ENCODE results near the gene BRD7.

Gene BRD7

DNA sequence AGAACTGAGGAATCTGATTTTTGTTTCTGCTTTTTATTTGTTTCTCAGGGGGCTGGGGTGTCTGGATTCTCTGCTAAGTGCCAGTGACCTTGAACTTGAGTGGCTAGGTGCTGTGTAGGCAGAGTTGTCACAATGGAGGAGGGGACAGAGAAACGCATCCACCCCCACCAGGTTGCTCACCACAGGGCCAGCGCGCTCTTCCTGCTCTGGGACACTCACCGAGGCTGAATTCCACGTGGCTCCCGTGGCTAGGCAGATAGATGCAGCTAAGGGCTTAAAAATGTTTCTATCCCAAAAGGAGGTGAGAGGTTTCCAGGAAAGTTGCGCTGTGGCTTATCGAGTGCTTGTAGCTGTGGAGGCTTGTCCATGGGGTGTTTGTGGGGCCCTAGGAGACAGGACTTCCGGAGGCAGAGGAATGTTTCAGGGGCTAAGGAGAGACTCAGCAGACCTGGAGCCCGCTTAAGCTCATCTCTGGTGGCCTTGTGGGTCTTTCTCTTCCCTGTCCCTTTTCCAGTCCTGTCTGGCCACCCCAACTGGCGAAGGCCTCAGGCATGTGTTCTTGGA lies 65.7 kb downstream of the BRD7 start:
- no peak for DNase-seq

DNA sequence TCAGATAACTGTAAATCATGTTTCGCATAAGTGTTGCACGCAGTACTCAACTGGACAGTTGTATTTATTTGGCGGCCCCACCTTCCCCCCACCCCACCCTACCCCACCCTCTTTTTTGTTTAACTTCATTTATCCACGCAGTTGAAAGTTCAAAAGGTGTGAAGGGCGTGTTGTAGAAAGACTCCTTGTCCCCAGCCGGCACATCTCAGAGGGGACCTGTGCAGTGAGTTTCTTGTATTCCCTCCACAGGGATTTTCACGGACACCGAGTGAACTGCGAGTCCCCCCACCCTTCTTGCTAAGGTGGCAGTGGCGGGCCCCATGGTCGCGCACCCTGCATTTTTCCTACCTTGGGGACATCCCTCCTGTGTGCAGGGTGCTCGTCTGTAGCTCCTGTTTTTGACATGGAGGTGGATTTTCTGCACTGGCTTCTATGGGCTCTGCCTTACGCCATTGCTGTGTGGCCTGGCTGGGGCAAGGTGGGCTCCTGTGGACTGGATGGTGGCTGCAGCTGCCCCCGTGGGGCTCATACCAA lies 66.2 kb downstream of the BRD7 start:
- no peak for DNase-seq

DNA sequence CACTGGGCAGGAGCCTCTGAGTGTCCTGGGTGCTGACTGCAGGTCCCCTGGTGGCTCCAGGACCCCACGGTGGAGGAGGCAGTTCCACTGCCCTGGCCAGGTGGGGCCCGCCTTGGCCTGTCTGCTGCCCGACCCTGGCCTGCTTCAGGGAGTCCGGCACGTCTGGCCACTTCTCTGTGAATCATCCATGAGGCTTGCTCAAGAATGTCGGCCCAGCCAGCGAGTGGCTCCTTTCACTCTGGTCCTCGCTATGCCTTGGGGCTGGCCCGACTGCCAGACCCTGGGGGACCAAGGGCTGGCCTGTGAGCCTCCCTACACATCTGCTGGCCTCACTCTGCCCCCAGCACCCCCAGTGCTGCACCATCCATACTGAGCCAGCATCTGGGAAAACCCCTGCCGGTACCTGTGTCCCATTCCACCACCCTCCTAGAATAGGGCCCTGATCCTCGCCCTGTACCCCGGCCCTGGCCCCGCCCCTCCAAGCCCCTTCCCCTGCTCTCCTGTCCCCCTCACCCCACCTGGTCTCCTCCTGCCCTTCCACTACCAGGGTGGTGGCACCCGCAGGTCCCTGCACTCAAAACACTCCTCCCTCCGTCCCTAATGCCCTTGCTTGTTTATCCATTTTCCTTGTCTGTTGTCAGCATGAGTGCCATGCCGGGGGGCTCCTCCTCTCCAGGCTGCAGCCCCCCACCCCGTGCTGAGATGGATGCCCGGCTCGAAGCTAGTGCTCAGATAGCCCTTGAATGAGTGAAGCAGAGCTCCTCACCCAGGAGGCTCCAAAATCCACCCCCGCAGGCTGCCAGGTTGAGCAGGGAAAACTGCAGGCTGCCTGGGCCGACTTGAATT lies 66.9 kb downstream of the BRD7 start:
- no peak for DNase-seq

DNA sequence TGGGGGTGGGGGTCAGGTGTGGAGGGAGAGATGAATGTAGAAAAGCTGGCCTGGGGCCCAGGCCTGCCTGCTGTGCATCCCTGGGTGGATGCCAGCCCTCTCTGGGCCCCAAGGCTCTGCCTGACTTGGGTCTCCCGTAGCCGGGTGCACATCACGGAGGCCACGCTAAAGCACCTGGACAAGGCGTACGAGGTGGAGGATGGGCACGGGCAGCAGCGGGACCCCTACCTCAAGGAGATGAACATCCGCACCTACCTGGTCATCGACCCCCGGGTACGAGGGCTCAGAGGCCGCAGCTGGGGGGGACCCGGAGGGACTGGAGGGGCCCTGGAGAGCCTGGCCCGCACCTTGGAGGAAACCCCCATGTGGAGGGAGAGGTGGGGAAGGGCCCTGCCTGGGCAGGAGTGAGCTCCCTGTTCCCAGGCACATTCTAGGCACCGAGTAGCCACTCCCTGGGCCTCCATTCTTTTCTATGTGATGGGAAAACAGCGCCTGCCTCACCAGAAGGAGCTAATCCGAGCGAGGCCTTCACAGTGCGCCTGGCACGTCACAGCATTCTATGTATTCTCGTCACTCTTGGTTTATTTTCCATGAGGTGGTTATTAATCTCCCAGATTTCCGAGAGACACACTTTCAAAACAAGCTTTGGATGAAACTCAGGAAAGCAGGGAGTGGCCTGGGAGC lies 67.7 kb downstream of the BRD7 start:
- DNase-seq = no peak

DNA sequence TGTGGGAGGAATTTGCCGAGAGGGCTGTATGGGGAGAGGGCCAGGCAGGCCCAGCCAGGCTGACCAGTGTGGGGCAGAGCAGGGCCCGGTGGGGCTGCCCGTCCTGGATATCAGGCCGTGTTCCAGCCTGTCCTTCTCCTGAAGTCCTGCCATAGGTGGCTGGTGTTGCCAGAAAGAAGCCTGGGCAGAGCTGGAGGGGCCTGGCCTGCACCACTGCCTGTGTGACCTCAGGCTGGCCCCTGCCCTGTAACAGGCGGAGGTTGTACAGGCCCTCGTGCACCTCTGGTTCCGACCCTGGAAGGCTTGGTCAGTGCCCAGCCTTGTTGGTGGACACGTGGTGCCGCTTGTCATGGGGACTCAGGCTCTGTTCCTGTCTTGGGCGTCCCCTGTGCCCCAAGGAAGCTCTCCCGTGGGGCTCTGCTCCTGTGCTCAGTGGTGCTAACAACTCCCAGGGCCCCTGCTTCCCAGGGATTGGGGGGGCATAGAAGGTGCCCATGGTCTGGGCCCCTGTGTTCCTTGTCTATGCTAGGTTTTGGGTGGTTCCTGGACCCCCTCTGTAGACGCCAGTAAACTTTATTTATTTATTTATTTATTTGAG lies 69.2 kb downstream of the BRD7 start:
- DNase-seq = no peak

DNA sequence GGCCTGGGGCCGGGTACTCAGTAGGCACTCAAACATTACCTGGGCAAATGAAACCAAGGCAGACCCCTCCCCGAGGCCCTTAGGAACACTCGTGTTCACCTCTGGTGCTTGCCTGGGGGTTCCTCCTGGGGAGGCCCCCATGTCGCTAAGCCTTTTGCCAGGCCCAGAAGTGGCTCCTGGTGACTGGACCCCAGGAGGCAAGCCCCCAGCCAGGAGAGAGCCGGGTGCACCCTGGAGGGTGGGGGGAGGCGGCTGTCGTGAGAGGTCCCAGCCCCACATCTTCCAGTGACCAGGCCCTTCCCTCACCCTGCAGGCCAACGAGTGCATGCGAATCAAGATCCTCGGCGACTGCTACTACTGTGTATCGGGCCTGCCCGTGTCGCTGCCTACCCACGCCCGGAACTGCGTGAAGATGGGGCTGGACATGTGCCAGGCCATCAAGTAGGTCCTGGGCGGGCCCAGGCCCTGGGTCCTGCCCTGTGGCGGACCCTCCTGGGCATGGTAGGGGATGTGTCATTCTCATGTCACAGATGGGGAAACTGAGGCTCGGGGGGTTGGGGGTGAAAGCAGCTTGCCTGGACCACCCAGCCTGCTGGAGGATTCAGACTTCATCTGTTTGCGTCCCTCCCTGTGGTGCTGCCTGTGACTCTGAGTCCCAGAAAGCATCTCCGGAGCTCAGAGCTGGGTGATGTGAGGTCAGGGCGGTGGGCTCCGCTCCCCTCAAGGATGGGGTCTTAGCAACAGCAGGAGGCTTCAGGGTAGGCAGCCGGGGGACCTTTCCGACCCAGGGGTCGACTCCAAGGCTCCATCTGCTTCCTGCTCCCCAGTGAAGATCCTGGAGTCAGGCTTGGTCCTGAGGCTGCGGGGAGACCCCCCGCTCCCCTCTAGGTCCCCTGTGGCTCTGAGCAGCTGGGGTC lies 69.9 kb downstream of the BRD7 start:
- no peak for DNase-seq

DNA sequence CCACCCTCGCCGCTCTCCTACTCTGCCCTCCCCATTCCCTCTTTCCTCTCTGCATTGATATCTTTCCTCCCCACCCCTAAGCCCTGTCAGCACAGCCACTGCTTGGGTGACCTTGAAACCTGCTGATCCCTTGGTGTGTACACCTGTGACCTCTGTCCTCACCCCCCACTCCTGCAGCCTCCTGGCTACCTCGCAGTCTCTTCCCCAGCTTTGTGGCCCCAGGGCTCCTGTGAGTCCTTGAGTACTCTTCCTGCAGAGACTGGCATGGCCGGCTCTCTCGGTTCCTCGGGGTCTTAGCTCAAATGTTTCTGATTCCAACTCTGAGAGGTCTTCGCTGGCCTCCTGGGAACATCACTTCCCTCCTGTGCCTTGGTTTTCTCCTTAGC lies 70.7 kb downstream of the BRD7 start:
- no peak for DNase-seq

DNA sequence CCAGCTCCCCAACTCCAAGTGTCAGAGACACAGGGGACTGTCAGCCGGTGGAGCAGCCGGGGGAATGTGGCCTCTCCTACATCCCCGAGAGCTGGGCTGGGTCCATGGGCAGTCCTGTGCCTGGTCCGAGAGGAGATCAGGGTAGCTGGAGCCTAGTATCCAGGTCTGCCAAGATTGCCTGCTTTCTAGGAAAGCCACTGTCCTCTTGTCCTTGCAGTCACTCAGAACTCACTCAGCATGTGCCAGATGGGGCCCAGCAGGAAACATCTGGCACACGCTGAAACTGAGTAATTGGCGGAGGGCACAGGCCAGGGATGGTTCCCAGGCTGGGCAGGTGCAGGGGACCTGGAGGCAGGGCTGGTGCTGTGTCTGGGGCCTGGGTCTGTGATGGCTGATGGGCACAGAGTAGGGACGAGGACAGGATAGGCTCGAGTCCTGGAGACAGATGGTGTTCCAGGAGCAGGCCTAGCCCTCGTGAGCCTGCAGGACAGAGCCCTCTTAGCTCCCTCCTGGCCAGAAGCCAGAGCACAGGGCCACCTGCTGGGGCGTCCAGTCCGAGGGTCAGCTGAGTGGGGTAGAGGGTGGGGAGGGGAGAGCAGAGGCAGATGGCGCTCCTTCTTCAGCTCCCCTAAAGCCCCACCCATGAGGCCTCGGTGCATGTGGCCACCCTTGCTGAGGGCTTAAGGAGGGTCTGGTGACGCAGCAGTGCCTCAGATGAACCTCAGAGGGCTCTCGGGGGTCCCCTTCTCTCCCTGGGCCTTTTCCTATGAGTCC lies 71.3 kb downstream of the BRD7 start:
- no peak for DNase-seq

DNA sequence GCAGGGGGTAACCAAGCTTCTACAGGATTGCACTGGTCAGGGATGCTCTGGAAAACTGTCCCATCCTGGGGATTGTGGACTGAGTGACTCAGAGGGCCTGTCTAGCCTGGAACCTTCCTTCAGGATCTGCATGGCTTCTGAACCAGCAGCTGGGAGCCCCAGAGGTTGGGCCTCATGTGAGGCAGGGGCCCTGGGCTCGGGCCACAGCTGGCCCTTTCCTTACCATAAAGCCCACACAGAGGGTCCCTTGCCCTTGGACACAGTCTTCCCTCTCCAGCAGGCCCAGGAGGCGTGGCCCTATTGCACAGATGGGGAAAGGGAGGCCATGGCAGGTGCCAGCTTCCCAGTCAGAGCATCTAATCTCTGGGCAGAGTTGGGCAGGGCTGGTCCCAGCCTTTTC lies 72.0 kb downstream of the BRD7 start:
- no peak for DNase-seq

DNA sequence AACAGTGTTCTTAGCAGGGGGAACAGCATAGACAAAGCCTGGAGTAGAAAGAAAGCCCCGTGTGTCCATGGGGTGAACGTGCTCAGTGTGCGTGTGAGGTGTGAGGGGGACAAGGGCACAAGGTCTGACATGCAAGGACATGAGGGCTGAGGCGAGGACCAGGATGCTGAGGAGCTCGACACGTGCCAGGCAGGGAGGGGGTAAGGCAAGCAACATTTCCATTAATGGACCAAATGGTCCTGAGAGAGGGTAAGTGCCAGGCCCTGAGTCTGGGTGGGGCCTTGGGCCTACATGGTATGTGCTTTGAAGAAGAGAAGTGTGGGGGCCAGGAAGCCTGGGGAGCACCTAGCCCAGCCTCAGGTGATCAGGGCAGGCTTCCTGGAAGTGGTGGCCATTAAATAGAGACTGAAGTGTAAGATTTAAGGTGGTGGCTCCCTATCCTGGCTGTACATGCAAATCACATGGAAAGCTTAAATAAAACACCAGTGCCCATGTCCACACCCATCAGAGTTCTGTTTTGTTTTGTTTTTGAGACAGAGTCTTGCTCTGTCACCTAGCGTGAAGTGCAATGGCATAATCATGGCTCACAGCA lies 73.2 kb downstream of the BRD7 start:
- no peak for DNase-seq

DNA sequence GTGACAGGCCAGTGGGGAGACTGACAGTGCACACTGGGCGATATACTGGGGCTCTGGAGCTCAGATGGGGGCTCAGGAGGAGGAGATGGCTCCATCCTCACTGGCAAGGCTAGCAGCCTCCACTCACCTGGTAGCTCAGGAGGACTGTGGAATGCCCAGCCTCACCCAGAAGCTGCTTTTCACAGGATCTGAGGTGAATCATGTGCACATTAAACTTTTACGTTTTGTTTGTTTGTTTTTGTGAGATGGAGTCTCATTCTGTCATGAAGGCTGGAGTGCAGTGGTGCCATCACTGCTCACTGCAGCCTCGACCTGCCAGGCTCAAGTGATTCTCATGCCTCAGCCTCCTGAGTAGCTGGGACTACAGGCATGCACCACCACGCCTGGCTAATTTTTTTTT lies 73.8 kb downstream of the BRD7 start:
- no peak for DNase-seq

DNA sequence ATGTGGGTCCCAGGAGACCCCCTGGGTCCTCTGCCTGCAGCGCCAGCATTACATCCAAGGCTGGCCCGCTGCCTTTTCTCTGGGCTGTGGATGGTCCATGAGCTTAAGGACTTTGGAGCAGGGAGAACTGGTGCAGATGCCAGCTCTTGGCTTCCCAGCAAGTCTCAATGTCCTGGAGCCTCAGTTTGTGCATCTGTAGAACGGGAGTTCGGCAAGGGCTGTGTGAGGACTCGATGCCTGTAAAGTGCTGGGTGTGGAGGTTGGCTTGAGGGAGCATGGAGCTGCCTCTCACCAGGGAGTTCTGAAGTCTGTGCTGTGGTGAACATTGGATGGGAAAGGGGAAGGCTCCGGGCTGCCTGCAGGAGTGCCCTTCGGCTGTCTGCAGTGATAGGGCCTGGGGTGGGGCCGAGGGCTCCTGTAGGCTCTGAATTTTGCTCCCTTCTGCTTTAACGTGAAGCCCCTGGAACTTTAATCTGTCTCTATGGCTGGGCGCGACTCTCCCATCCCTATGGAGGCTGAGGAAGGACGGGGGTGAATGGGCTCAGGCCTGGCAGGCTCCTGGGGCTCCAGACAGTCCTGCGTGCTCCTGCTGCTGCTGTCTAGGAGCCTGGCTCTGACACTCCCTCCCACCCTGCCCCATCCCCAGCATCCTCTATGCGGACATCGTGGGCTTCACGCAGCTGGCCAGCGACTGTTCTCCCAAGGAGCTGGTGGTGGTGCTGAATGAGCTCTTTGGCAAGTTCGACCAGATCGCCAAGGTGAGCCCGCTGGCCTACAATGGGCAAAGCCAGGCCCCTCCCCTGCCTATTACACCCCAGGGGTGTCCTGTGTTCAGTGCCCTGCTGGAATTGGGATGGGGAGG lies 74.6 kb downstream of the BRD7 start:
- no peak for DNase-seq

DNA sequence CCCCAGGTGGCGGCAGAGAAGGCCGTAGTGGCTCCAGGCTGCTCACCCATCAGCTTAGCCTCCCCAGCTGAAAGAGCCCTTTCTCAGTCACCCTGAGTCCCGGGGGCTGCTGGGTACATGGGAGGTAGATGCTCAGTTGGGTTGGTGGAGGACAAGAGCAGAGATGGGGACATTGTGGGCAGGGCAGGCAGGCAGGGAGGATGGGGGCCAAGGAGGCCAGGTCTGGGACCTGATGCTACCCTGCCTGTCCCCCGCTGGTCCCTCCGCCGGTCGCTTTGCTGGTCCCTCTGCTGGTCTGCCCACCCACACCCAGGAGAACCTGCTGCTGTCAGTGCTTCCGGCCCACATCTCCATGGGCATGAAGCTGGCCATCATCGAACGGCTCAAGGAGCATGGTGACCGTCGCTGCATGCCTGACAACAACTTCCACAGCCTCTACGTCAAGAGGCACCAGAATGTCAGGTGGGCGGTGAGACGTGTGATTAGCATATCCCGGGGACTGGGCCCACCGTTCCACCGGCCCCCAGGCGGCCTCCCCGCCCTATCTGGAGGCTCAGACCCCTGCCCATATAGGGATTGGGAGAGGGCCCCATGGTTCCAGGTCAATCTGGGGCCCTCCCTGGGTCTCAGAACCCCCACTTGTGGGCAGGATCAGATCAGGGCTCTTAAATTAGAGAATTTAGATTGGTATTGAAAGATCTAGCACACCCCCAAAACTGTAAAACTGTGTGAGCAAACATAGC lies 75.6 kb downstream of the BRD7 start:
- DNase-seq = no peak

DNA sequence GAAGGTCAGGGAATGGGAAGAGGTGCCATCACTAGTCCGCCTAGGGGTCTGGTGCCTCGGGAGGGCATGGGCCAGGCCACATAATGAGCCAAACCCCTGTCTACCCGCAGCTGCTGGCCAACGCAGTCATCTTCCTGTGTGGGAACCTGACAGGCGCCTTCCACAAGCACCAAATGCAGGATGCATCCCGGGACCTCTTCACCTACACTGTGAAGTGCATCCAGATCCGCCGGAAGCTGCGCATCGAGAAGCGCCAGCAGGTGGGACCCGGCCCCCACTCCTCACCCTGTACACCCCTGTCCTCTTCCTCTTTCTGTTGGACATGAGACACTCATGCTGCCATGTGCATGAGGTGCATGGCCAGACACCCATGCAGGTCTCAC lies 76.2 kb downstream of the BRD7 start:
- no peak for DNase-seq

DNA sequence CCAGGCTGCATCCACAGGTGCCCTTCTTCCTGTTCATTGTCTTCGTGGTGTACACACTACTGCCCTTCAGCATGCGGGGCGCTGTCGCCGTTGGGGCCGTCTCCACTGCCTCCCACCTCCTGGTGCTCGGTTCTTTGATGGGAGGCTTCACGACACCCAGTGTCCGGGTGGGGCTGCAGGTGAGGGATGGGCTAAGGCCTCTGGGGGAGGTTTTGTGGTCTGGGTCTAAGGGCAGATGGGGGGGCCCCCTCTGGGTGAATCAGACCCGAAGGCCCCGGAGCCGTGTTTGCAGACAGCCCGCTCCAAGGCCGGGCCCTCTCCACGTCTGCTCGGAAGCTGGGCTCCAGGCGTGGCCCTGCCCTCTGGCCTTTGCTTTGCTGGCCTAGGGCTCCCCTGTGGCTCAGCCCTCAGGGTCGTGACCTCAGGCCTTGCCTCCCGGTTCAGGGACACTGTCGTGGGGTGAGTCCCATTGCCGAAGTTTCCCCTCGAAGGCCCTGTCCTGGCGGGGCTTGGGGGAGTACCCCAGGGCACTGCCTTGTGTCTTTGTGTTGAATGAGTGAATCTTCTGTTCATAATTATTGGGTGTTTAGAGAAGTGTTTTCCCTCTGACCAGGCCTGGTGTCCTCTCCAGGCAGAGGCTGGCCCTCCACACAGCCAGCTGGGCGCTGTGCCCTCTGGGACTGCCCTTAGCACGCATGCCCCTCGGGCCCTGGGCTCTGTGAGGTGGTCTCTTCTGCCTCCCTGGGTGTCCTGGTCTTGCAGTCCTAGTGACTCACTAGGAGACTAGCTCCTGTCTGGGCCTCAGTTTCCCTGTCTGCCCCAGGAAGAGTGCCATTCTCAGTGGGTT lies 76.8 kb downstream of the BRD7 start:
- no peak for DNase-seq

DNA sequence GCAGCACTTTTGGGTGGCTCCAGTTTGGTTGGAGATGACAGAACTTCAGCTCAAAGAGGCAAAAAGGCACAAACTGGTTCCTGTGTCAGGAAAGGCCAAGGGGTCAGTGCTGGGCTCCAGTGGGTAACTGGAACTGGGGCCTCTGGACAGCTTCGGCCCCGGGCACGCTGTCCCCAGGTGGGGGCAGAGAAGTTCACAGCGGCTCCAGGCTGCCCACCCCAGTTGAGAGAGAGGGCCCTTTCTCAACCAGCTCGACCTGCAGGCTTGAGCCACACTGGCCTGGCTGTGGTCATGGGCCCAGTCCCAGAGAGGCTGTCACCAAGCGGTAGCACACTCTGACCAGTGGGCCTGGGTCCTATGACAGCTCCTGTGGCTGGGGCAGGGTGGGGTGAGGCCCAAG lies 77.9 kb downstream of the BRD7 start:
- DNase-seq = no peak

DNA sequence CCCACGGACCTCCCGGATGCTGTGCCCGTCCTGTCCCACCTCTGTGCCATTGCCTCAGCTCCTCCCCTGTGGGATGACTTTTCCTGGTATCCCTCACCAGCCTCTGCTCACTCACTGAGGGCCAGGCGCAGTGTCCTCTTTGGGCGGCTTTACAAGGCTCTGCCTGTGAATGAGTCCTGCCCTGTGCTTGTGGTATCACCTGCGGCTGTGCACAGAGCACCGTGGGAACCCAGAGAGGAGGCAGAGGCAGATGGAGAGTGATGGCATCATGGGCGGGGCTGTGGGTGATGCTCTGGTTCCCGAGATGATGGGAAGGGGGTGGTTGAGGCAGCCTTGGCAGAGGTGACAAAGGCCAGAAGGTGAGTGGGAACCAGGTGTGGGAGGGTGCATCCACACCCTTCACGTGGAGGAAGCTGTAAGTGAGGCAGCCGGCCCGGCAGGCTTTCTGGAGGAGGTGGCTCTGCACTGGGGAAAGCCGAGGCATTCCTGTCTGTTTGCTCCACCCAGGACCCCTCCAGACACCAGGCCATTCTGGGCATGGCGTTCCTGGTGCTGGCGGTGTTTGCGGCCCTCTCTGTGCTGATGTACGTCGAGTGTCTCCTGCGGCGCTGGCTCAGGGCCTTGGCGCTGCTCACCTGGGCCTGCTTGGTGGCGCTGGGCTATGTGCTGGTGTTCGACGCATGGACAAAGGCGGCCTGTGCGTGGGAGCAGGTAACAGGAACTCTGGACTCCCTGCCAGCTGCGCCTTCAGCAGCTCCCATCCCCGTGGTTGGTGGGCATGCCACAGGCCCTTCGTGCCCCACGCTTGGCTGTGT lies 78.6 kb downstream of the BRD7 start:
- DNase-seq = no peak

DNA sequence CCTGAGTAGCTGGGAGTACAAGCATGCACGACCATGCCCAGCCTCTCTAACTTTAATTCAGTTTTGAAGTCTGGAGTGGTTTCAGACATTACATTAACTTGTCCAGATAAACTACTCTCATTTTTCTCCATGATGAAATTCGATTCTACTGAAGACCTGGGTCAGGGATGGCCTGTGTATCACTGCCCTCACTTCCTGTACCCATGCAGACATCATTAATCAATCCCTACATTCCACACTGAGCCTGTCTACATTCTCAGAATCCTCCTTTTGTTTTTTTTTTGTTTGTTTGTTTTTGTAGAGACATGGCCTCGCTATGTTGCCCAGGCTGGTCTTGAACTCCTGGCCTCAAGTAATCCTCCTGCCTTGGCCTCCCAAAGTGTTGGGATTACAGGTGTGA lies 79.9 kb downstream of the BRD7 start:
- DNase-seq = no peak
